GM18511 (cell line): ENCODE measurements around the gene ARMC6.
"Not testable (repeated sequence)": the region's sequence is repeated elsewhere in the genome, so short reads cannot be mapped to it uniquely, and the experiment has no call there.

Experiments
- ATAC-seq: cut with Tn5 transposase; IDR thresholded peaks from one replicate; pipeline ENCODE4 v1.9.1; 2021; ENCODE audit warnings: mild to moderate bottlenecking, moderate library complexity; ENCODE audit not compliant: unreplicated experiment

ARMC6 gene

DNA sequence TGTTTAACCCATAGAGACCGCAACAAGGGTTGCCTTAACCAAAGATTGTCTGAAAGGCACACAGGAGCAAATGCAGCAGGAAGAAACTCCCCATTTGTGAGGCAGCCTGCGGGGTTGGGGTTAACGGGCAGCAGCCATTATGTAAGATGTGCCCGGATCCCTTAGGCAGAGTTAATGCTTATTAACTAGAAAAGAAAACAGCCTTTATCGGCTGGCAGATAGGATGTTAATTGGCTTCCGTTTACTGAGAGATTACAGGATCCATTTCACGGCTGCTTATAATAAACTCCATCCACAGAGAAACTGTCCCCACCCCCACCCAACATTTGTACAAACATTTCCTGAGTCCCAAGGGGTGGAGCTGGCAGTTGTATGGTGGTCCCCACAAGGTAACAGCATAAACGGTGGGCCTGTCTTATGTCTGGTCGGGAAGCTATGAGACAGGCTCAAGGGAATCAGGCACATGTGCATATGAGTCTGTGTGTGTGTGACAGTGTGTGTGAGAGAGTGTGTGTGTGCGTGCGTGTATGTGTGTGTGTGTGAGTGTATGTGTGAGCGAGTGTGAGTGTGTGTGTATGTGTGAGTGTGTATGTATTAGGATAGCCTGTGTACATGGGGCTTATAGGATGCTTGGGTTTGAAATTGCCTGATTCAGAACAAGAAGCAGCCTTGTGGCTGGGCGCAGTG lies 40.9 kb downstream of the ARMC6 start:
- ATAC-seq, result no peak

DNA sequence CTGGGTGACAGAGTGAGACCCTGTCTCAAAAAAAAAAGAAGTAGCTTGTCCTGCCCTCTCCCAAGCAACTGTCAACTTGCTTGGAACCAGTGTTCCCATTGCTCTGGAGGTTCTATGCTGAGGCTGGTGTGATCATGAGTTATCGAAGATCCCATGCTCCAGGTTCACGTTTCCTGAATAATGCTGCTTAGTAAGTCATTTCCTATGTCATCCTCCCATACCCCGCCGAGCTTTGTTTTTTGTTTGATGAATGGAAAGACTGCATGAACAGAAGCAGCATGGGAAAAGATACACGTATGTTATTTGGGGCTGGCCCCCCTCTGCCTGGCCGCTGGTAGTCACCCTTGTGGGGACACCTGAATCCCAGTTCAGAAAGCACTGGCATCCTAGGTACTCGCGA lies 41.7 kb downstream of the ARMC6 start:
- no peak for ATAC-seq

DNA sequence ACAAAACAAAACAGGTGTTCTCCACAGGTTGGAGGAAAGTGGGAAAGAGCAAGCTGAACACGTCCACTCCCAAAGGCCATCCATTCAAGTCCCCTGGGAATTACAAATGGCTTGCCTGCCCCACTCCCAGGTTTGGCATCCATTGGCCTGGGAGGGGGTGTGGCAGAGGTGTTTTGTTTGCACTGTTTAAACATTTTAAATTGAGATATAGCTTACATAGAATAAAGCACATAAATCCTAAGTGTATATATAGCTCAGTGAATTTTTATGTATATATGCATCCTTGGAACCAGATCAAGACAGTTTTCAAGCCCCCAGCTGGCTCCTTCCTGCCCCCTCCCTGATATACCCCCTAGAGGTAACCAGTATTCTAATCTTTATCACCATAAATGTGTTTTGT lies 43.1 kb downstream of the ARMC6 start:
- no peak for ATAC-seq

DNA sequence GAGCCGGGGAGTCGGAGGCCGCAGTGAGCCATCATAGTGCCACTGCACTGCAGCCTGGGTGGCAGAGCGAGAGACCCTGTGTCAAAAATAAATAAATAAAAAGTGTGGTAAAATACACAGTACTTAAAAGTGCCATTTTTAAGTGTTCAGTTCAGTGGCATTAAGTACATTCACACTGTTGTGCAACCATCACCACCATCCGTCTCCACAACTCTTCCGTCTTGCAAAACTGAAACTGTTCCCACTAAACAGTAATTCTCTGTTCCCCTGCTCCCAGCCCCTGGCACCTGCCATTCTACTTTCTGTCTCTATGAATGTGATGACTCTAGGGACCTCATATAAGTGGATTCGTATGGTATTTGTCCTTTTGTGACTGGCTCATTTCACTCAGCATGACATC lies 43.7 kb downstream of the ARMC6 start:
- ATAC-seq, result no peak

DNA sequence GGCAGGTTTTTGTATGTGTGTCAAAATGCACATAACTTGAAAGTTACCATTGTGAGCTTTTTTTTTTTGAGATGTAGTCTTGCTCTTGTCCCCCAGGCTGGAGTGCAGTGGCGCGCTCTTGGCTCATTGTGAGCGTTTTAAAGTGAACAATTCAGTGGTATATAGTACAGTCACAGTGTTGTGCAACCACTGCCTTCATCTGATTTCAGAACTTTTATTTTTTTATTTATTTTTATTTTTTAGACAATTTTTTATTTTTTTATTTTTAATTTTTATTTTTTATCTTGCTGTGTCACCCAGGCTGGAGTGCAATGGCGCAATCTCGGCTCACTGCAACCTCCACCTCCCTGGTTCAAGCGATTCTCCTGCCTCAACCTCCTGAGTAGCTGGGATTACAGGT lies 45.4 kb downstream of the ARMC6 start:
- ATAC-seq, result no peak

DNA sequence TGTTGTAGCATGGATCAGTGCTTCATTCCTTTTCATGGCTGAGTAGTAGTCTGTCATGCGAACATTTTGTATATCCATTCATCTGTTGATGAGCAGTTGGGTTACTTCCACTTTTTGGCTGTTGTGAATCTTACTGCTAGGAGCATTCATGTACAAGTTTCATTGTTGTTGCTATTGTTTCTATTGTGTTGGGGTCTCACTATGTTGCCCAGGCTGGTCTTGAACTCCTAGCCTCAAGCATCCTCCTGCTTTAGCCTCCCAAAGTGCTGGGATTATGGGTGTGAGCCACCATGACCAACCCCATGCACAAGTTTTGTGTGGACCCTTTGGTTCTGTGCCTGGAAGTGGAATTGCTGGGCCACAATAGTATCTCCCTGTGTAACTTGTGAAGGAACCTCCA lies 46.2 kb downstream of the ARMC6 start:
- no peak for ATAC-seq

DNA sequence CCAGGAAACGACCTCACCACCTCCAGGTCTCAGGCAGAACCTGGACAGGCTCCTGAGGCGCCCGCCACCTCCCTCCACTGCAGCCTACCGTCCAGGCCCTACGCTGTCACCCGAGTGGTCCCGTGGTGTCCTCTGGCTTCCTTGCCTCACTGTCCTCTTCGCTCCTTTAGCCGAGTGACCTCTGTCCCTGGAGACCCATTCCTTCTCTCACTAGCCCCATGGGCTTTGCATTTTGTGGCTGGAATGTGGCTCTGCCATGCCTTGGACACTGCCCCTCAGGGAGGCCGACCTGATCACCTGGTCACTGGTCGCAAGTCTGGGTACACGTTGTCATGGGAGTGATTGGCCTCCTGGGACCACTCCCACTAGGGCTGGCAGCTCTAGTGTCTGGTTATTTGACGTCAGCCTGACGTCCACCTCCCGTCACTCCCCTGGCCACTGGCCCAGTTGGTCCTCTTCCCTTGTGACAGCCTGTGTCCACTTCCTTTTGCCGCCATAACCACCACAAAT lies 48.3 kb downstream of the ARMC6 start:
- ATAC-seq, result no peak

DNA sequence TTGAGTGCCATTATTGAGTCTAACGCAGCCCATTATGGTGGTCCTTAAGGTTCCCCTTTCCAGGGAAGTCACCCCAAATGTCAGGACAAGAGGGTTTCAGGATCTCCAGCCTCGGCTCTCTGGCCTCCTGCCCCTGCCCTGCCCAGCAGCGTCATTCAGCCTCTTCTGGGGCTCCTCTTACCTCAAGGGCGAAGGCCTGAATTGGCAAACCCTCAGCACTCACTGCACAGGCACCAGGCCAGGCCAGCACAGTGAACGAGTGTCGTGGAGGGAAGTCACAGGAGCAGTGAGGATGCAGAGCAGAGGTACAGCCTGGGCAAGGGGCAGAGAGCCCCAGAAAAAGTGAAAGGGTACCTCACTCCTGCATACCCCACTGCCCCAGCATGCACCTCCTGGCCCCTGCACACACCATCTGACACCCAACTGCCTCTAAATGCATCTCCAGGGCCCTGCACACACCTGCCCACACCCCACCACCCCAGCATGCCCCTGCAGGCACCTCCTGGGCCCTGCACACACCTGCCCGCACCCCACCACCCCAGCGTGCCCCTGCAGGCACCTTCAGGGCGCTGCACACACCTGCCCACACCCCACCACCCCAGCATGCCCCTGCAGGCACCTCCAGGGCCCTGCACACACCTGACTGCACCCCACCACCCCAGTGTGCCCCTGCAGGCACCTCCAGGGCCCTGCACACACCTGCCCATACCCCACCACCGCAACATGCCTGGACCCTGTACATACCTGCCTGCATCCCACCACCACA lies 50.2 kb downstream of the ARMC6 start:
- ATAC-seq, result no peak

DNA sequence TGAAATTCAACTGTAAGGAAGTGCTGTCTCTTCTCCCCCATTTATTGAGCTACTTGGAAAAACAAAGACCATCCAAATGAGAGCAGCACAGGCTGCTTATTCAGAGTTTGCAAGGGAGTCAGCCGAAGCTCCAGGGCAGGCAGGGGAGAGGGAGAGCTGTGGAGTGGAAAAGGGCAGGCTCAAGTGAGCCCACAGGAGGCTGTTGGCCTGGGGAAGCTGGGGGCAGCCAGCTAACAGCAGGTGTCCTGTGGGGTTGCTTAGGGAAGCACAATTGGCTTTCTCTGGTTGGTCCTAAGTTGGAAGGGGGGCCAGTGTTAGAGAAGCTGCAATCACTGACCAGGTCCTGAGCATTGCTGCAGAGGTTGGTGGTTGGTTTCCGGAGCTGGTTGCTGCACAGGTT lies 54.3 kb downstream of the ARMC6 start:
- no peak for ATAC-seq

DNA sequence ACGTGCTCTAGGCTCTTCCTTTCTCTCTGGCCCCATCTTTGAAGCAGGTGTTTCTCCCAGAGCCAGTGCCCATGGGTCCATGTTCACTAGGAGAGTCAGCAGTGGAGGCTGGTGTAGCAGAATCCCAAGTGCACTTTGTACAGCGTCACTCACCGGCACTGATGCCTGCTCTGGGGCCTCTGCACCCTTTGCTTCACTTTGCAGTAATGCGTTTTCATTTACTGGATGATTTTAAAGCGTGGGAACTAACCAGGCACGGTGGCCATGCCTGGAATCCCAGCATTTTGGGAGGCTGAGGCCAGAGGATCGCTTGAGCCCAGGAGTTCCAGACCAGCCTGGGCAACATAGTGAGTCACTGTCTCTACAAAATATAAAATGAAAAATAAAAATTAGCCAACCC lies 61.1 kb downstream of the ARMC6 start:
- no peak for ATAC-seq

DNA sequence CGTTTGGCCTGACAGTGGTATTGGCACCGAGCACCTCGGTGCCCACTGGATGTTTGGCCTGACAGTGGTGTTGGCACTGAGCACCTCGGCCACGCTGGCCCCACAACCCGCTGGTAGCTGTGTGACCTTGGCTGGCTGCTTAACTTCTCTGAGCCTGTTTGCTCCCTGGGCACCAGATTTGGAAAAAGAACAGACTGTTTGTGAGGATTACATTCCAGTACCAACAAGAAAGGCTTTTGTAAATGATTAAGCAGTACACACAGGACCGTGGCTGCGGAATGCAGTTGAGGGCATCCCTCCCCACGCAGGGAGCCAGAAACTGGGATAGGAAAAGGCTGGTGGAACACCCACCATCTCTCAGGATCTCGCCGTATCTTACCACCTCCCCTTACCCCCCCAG lies 62.3 kb downstream of the ARMC6 start:
- no peak for ATAC-seq

DNA sequence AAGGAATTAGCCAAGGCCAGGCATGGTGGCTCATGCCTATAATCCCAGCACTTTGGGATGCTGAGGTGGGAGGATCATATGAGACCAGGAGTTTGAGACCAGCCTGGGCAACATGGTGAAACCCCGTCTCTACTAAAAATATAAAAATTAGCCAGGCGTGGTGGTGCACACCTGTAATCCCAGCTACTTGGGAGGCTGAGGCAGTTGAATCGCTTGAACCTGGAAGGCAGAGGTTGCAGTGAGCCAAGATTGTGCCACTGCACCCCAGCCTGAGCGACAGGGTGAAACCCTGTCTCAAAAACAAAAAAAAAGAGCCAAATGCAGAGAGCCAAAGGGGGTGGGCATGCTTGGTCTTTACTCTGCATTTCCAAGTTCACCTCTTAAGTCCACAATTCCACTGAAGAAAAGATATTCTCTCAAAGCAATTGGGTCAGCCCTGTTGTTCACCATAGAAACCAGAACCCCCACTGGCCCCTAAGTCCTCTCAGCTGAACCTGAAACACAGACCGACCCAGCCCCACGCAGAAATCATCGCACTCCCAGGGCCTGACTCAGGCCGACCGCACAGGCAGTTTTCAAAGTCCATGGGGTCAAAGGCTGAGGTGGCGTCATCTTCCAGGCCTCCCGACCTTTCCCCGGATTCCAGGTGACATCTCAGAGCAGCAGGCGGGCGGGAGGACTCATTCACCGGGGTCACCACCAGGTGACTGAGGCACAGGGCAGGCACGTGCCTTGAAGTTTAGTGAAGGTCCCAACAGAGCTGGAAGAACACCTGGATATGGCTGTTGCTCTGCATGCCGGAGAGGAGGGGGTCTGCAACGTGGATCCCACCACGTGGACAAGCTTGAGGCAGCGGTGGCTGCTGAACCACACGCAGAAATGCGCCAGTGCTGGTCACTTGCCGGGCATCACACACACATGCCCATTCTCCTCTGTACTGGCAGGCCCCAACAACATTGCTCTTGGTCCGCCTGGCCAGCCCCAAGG lies 63.5 kb downstream of the ARMC6 start:
- ATAC-seq, result no peak

DNA sequence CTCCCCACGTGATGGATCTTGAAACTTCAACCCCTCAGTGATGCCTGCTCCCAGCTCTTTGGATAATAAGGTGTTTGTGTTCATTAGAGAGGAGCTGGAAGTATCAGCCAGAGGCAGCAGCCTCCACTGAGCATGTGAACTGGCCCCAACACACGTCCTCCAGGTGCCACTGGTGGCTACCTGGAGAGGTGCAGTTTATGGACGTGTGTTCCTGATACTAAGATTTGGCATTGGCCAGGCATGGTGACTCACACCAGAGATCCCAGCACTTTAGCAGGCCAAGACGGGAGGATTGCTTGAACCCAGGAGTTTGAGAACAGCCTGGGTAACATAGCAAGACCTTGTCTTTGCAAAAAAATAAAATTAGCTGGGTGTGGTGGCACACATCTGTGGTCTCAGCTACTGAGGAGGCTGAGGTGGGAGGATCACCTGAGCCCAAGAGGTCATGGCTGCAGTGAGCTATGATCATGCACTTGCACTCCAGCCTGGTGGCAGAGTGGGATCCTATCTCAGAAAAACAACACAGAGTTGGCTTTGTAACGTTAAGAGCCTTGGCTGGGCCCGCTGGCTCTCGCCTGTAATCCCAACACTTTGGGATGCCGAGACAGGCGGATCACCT lies 64.8 kb downstream of the ARMC6 start:
- ATAC-seq, result no peak

DNA sequence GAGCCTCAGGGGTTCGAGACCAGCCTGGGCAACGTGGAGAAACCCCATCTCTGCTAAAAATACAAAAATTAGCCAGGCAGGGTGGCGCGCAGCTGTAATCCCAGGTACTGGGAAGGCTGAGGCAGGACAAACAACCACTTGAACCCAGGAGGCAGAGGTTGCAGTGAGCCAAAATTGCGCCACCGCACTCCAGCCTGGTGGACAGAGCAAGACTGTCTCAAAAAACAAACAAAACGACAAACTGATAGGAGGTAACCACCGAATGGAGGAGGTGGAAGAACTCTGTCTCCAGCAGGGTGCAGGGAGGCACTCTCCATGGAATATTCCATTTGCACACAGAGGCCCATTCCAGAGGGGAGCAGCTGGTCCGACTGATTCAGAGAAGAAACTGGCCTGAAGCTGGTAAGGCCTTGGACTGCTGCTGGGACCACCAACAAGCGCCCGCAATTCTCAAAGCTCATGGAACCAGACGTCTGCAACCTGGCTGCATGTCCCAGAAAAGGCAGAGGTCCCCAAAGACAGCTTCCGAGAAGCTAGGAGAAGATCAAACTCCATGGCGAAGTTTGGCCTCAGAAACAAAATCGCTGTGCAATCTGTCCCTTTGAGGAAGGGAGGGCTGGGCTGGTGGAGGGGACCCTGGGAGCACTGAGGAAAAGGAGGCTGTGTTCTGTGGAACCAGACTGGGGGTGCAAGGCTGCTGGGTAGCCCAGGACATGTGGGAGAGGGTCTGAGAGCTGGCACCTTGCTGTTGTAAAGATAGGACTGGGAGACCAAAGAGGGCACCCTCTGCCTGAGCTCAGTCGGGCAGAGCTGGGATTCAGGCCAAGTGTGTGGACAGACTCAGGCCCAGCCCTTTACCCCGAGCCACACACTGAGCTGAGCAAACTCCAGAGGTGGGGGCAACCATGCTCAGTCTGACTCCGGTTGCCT lies 65.6 kb downstream of the ARMC6 start:
- no peak for ATAC-seq

DNA sequence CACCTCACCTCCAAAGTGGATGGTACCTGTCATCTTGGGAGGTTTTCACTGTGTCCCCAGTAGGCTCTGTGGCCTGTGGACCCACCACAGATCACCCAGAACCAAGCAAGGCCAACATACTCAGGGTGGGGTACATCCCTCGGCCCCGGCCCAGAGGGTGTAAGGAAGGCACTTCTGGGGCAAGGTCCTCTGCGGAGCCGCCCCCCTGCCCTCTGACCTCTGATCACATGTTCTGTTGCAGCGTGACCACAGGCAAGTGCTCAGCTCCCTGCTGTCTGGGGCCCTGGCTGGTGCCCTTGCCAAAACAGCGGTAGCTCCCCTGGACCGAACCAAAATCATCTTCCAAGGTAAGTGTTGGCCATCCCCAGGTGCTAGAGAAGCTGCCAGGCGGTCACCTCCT lies 68.1 kb downstream of the ARMC6 start:
- no peak for ATAC-seq

DNA sequence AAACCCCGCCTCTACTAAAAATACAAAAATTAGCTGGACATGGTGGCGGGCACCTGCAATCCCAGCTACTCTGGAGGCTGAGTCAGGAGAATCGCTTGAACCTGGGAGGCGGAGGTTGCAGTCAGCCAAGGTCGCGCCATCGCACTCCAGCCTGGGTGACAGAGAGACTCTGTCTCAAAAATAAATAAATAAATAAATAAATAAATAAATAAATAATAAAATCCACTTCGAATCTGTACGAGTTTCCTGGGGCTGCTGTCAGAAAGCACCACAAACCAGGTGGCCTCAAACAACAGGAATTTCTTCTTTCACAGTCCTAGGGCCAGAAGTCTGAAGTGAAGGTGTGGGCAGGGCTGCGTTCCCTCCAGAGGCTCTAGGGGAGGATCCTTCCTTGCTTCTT lies 69.2 kb downstream of the ARMC6 start:
- not testable (repeated sequence) for ATAC-seq

DNA sequence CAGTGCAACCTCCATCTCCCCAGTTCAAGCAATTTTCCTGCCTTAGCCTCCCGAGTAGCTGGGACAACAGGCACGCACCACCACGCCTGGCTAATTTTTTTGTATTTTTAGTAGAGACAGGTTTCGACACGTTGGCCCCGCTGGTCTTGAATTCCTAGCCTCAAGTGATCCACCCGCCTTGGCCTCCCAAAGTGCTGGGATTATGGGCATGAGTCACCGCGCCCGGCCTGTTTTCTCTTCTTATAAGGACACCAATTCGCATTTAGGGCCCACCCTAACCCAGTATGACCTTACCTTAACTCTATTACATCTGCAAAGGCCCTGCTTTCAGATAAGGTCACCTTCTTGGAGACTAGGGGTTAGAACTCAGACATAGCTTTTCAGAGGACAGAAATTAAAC lies 69.8 kb downstream of the ARMC6 start:
- ATAC-seq, result no peak

DNA sequence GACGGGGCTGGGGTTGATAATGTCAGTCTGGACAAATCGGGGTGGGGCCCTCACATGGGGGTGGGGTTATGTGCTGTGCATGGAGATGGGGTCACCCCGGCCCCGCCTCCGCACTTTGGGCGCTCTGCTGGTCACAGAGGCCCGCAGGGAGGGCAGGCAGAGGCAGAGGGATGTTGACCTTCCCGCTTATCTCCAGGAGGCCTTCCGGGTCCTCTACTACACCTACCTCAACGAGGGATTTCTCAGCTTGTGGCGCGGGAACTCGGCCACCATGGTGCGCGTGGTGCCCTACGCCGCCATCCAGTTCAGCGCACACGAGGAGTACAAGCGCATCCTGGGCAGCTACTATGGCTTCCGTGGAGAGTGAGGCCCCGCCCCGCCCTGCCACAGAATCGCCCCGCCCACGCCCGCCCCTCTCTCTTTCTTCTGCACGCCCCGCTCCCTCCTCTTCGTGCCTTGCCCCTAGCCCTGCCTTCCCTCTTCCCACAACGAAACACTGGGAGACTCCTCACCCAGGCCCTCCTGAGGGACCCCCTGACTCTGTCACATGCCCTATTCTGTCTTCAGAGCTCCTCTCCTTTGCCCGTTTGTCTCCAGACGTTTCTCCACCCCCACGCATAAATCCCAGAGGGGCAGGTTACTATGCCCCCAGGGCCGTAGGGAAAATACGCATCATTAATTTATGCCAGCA lies 72.1 kb downstream of the ARMC6 start:
- no peak for ATAC-seq

DNA sequence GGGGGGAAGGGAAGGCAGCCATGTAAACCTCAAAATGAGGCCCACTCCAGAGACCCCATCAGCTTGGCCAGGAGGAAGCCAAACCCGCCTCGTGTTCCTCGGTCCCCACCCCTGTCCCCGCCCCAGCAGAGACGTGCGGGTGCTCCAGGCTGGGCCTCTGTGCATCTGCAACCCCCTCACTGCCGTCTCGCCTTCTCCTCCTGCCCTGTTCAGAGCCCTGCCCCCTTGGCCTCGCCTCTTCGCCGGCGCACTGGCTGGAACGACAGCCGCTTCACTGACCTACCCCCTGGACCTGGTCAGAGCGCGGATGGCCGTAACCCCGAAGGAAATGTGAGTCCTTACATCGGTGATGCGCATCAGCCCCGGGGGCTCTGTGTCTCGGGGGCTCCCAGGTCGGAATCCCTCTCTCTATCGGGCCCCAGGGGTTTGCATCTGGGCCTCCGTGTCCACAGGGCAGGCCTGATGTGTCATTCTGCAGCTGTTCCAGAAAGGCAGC lies 72.7 kb downstream of the ARMC6 start:
- ATAC-seq, result no peak
